ENCODE data around the gene HK1.

DNA sequence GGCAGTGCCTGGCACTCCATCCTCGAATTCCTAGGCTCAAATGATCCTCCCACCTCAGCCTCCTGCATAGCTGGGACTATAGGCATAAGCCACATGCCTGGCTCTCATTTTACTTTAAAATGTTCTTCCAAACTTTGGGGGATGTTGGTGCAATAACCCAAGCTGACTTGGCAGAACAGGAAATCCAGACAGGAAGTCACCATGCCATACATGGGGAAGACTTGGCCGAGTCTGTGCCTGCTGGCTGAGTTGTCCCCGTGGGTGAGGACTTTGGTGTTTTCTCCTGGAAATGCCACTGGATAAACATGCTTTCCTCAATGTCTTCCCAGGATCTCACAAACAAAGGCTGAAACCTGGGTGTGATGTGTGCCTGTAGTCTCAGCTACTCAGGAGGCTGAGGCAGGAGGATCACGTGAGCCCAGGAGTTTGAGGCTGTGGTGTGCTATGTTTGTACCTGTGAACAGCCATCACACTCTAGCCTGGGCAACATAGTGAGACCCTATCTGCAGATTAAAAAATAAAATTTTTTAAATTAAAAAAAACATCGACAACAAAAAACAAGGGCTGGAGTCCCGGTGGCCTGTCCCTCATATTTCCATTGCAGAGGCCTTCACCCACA, 38.4 kb upstream of the HK1 start:
- TF ChIP-seq, protein P1, sequence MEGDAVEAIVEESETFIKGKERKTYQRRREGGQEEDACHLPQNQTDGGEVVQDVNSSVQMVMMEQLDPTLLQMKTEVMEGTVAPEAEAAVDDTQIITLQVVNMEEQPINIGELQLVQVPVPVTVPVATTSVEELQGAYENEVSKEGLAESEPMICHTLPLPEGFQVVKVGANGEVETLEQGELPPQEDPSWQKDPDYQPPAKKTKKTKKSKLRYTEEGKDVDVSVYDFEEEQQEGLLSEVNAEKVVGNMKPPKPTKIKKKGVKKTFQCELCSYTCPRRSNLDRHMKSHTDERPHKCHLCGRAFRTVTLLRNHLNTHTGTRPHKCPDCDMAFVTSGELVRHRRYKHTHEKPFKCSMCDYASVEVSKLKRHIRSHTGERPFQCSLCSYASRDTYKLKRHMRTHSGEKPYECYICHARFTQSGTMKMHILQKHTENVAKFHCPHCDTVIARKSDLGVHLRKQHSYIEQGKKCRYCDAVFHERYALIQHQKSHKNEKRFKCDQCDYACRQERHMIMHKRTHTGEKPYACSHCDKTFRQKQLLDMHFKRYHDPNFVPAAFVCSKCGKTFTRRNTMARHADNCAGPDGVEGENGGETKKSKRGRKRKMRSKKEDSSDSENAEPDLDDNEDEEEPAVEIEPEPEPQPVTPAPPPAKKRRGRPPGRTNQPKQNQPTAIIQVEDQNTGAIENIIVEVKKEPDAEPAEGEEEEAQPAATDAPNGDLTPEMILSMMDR (IDR thresholded peaks at IDR 0.05): no peak
- TF ChIP-seq POLR2A (IDR thresholded peaks at IDR 0.05): no peak
